Vagina (tissue), 2 donors: ENCODE measurements around the gene TTLL6. TPM values are rescaled to one million over a fixed set of nuclear protein-coding genes. Genes with fewer than 3 reads are reported as not detected.

Source experiments
- DNase-seq, 2 donors: peaks; one replicate each; pipeline ENCODE4 v3.0.0-alpha.2; 2017; ENCODE audit errors: extremely low spot score in 2 of 2
- H3K27ac ChIP-seq: fragments of 200-600 bp; sonication (generic); one replicate; pipeline ENCODE4 v1.5.1; 2019
- H3K27me3 ChIP-seq: fragments of 200-600 bp; sonication (generic); one replicate; pipeline ENCODE4 v1.5.1; 2019
- H3K36me3 ChIP-seq, 2 donors: fragments of 200-600 bp; sonication (generic); one replicate each; pipeline ENCODE4 v1.5.1; 2017 to 2019
- H3K4me1 ChIP-seq: fragments of 200-600 bp; sonication (generic); one replicate; pipeline ENCODE4 v1.5.1; 2019
- H3K4me3 ChIP-seq, 2 donors: fragments of 200-600 bp; sonication (generic); 1 replicate in 1 of 2; 2 replicates in 1 of 2; pipeline ENCODE4 v1.5.1; 2016 to 2019
- H3K9me3 ChIP-seq: fragments of 200-600 bp; sonication (generic); one replicate; pipeline ENCODE4 v1.5.1; 2019
- CTCF ChIP-seq, 3 experiments: fragments of 450-650 bp in 2 of 3; fragments of 200-600 bp in 1 of 3; sonication (generic) in 1 of 3; IDR thresholded peaks; one replicate each; pipeline ENCODE4 v1.5.1; 2017 to 2019; ENCODE audit warnings: antibody characterized with exemption in 3 of 3, mild to moderate bottlenecking in 2 of 3, moderate library complexity in 2 of 3
- POLR2A ChIP-seq, 2 donors: fragments of 450-650 bp; IDR thresholded peaks; one replicate each; pipeline ENCODE4 v1.6.1; 2017; ENCODE audit warnings: antibody characterized with exemption in 2 of 2, mild to moderate bottlenecking in 2 of 2, moderate library complexity in 2 of 2
- POLR2AphosphoS5 ChIP-seq, 2 donors: sonication (generic); formaldehyde crosslinking; IDR thresholded peaks; one replicate each; pipeline ENCODE4 v1.9.0; 2017; ENCODE audit warnings: antibody characterized with exemption in 2 of 2, mild to moderate bottlenecking in 2 of 2, low read depth in 1 of 2; ENCODE audit not compliant: insufficient read depth in 1 of 2
- intact Hi-C: fragments of 100-400 bp; cut with DNase I; formaldehyde crosslinking; loops from one replicate; pipeline ENCODE4 v1.15.1; 2023
- total RNA-seq: library from RNA; depleted of rRNA; stranded (reverse); fragments of >200 nt; gene quantifications from one replicate; pipeline ENCODE4 v1.2.3, GENCODE V29; 2016

Gene TTLL6
- total RNA-seq, 1 donor from 2014 or later, result 0.49 TPM

GRCh38 chr17:48779421-48779820, 37.6 kb downstream of the TTLL6 start:
- TF ChIP-seq POLR2A (IDR thresholded peaks at IDR 0.05) (no peak), POLR2AphosphoS5 (IDR thresholded peaks at IDR 0.05; ENCODE audit: insufficient read depth in 1 of 2, low read depth in 1 of 2) (no peak), CTCF (IDR thresholded peaks at IDR 0.05) (no peak)
- Histone ChIP-seq H3K4me1 (no peaks in the 10 kb centered on the region), H3K27me3 (no peaks in the 10 kb centered on the region), H3K4me3 (no peak overlapping the region), H3K27ac (no peak overlapping the region), H3K9me3 (no peaks in the 10 kb centered on the region), H3K36me3 (no peaks in the 10 kb centered on the region)
- DNase-seq, result no peak
- intact Hi-C loops, result no loop called here

GRCh38 chr17:48776602-48777001, 40.4 kb downstream of the TTLL6 start:
- no peak for TF ChIP-seq POLR2A (IDR thresholded peaks at IDR 0.05)
- TF ChIP-seq CTCF (IDR thresholded peaks at IDR 0.05), result no peak
- TF ChIP-seq POLR2AphosphoS5 (IDR thresholded peaks at IDR 0.05; ENCODE audit: insufficient read depth in 1 of 2, low read depth in 1 of 2), result no peak
- H3K4me3 ChIP-seq, result no peak overlapping the region
- no peaks in the 10 kb centered on the region for H3K9me3 ChIP-seq
- no peaks in the 10 kb centered on the region for H3K27me3 ChIP-seq
- no peaks in the 10 kb centered on the region for H3K36me3 ChIP-seq
- DNase-seq, result no peak
- H3K27ac ChIP-seq, result no peak overlapping the region
- no peaks in the 10 kb centered on the region for H3K4me1 ChIP-seq
- intact Hi-C loops, result no loop called here

- H3K27me3 ChIP-seq, result no peaks in the 10 kb centered on the region
- no peak overlapping the region for H3K27ac ChIP-seq
- no peak for DNase-seq
- no peak for TF ChIP-seq POLR2A (IDR thresholded peaks at IDR 0.05)
- TF ChIP-seq CTCF (IDR thresholded peaks at IDR 0.05), result no peak
- intact Hi-C loops, result no loop called here
- no peaks in the 10 kb centered on the region for H3K36me3 ChIP-seq
- H3K4me1 ChIP-seq, result no peaks in the 10 kb centered on the region
- H3K4me3 ChIP-seq, result no peak overlapping the region
- H3K9me3 ChIP-seq, result no peaks in the 10 kb centered on the region
These were observed 43.8 kb downstream of the TTLL6 start for GRCh38 chr17:48773245-48773644.

GRCh38 chr17:48770954-48771353, 46.1 kb downstream of the TTLL6 start:
- no peak for DNase-seq
- Histone ChIP-seq H3K9me3 (no peaks in the 10 kb centered on the region), H3K27ac (no peak overlapping the region), H3K4me1 (no peaks in the 10 kb centered on the region), H3K4me3 (no peak overlapping the region), H3K27me3 (no peaks in the 10 kb centered on the region), H3K36me3 (no peaks in the 10 kb centered on the region)
- TF ChIP-seq POLR2AphosphoS5 (IDR thresholded peaks at IDR 0.05; ENCODE audit: insufficient read depth in 1 of 2, low read depth in 1 of 2) (no peak), POLR2A (IDR thresholded peaks at IDR 0.05) (no peak), CTCF (IDR thresholded peaks at IDR 0.05) (no peak)
- intact Hi-C loops, result no loop called here

- no peaks in the 10 kb centered on the region for H3K27me3 ChIP-seq
- H3K9me3 ChIP-seq, result no peaks in the 10 kb centered on the region
- no peak overlapping the region for H3K4me3 ChIP-seq
- H3K27ac ChIP-seq, result no peak overlapping the region
- H3K4me1 ChIP-seq, result no peaks in the 10 kb centered on the region
- DNase-seq, result no peak
- intact Hi-C loops, result no loop called here
- no peak for TF ChIP-seq POLR2A (IDR thresholded peaks at IDR 0.05)
- TF ChIP-seq CTCF (IDR thresholded peaks at IDR 0.05), result no peak
- no peak for TF ChIP-seq POLR2AphosphoS5 (IDR thresholded peaks at IDR 0.05; ENCODE audit: insufficient read depth in 1 of 2, low read depth in 1 of 2)
- H3K36me3 ChIP-seq, result no peaks in the 10 kb centered on the region
These were observed 47.9 kb downstream of the TTLL6 start for GRCh38 chr17:48769009-48769675.
